Measurements from ENCODE around the gene NAT14. TPM values are rescaled to one million over a fixed set of nuclear protein-coding genes. Genes with fewer than 3 reads are reported as not detected.
"Not testable (repeated sequence)": the region's sequence is repeated elsewhere in the genome, so short reads cannot be mapped to it uniquely, and the experiment has no call there.

The NAT14 gene
- total RNA-seq, 1 donor from 2014 or later, result 6.0 TPM

GRCh38 chr19:55526216-55527196 is 41.5 kb downstream of the NAT14 start:
- no peak for DNase-seq (ENCODE audit: low spot score)
- intact Hi-C loops (cut with DNase I), result loop anchor here (5.0 kb wide), 1 partner anchor 36 kb away; no protein-coding TSS in a partner anchor

GRCh38 chr19:55527197-55528029 is 42.4 kb downstream of the NAT14 start:
- no peak for DNase-seq (ENCODE audit: low spot score)
- intact Hi-C loops (cut with DNase I), result loop anchor here (5.0 kb wide), 1 partner anchor 35 kb away; no protein-coding TSS in a partner anchor

GRCh38 chr19:55528030-55528803 is 43.2 kb downstream of the NAT14 start:
- DNase-seq (ENCODE audit: low spot score), result no peak
- intact Hi-C loops (cut with DNase I), result loop anchor here (5.0 kb wide), 1 partner anchor 34 kb away; no protein-coding TSS in a partner anchor

GRCh38 chr19:55529636-55530234 is 44.7 kb downstream of the NAT14 start:
- intact Hi-C loops (cut with DNase I), result loop anchor here (5.0 kb wide), 1 partner anchor 33 kb away; no protein-coding TSS in a partner anchor
- no peak for DNase-seq (ENCODE audit: low spot score)

- DNase-seq (ENCODE audit: low spot score), result no peak
- intact Hi-C loops (cut with DNase I), result no loop called here
Measured at GRCh38 chr19:55530996-55531395, 46.0 kb downstream of the NAT14 start.

- DNase-seq (ENCODE audit: low spot score); intact Hi-C loops (cut with DNase I): not testable (repeated sequence)
Measured at GRCh38 chr19:55534280-55534679, 49.3 kb downstream of the NAT14 start.

- DNase-seq (ENCODE audit: low spot score), result no peak
- intact Hi-C loops (cut with DNase I), result no loop called here
Measured at GRCh38 chr19:55535173-55535964, 50.4 kb downstream of the NAT14 start.

GRCh38 chr19:55535965-55536350 is 51.0 kb downstream of the NAT14 start:
- intact Hi-C loops (cut with DNase I), result no loop called here
- DNase-seq (ENCODE audit: low spot score), result no peak

GRCh38 chr19:55536366-55536765 is 51.4 kb downstream of the NAT14 start:
- DNase-seq (ENCODE audit: low spot score), result no peak
- intact Hi-C loops (cut with DNase I), result no loop called here

Other genes starting within 250 kb of the NAT14 start
- gene PPP6R1, start 226.2 kb upstream of the NAT14 start, total RNA-seq, result 43.0 TPM
- 24.6 TPM for gene HSPBP1, start 205.1 kb upstream of the NAT14 start, total RNA-seq
- gene BRSK1, start 201.2 kb upstream of the NAT14 start, total RNA-seq, result 8.8 TPM
- gene TMEM150B, start 159.8 kb upstream of the NAT14 start, total RNA-seq, result 0.62 TPM
- gene KMT5C, start 145.3 kb upstream of the NAT14 start, total RNA-seq, result 6.1 TPM
- not detected for gene COX6B2, start 130.5 kb upstream of the NAT14 start, total RNA-seq
- not detected for gene GARIN5B, start 121.9 kb upstream of the NAT14 start, total RNA-seq
- not detected for gene IL11, start 114.7 kb upstream of the NAT14 start, total RNA-seq
- not detected for gene TMEM190, start 108.4 kb upstream of the NAT14 start, total RNA-seq
- 0.65 TPM for gene TMEM238, start 100.9 kb upstream of the NAT14 start, total RNA-seq
- gene RPL28, start 99.3 kb upstream of the NAT14 start, total RNA-seq, result 479 TPM
- 28.4 TPM for gene UBE2S, start 77.4 kb upstream of the NAT14 start, total RNA-seq
- not detected for gene SHISA7, start 41.9 kb upstream of the NAT14 start, total RNA-seq
- gene ISOC2, start 23.5 kb upstream of the NAT14 start, total RNA-seq, result 50.8 TPM
- gene C19orf85, start 20.4 kb upstream of the NAT14 start, total RNA-seq, result not detected
- 3.4 TPM for gene ZNF628, start 8.6 kb upstream of the NAT14 start, total RNA-seq
- 7.7 TPM for gene SSC5D, start 3.2 kb downstream of the NAT14 start, total RNA-seq
- gene SBK2, start 51.9 kb downstream of the NAT14 start, total RNA-seq, result 2.0 TPM
- 6.7 TPM for gene SBK3, start 60.4 kb downstream of the NAT14 start, total RNA-seq
- 12.2 TPM for gene ZNF579, start 95.7 kb downstream of the NAT14 start, total RNA-seq
- 19.4 TPM for gene FIZ1, start 114.3 kb downstream of the NAT14 start, total RNA-seq
- gene ZNF524, start 115.1 kb downstream of the NAT14 start, total RNA-seq, result 13.7 TPM
- 15.7 TPM for gene ZNF865, start 120.5 kb downstream of the NAT14 start, total RNA-seq
- 10.9 TPM for gene ZNF784, start 139.4 kb downstream of the NAT14 start, total RNA-seq
- 29.0 TPM for gene ZNF580, start 155.8 kb downstream of the NAT14 start, total RNA-seq
- gene ZNF581, start 158.5 kb downstream of the NAT14 start, total RNA-seq, result 6.5 TPM
- 15.9 TPM for gene CCDC106, start 163.0 kb downstream of the NAT14 start, total RNA-seq
- gene U2AF2, start 169.8 kb downstream of the NAT14 start, total RNA-seq, result 80.4 TPM
- gene EPN1, start 190.0 kb downstream of the NAT14 start, total RNA-seq, result 193 TPM

All from cardiac septum (tissue), 1 donor.